GM12873 (cell line): ENCODE results near the gene SCUBE1.

ENCODE experiments used
- CTCF ChIP-seq: IDR thresholded peaks from 2 replicates; pipeline ENCODE4 v1.5.1; 2012; ENCODE audit warnings: low read depth, mild to moderate bottlenecking, moderate library complexity, low read length, control low read depth; ENCODE audit not compliant: insufficient read depth; ENCODE audit errors: missing control alignments

SCUBE1 gene

GRCh38 chr22:43173976-43174720, 169.0 kb downstream of the SCUBE1 start:
- TF ChIP-seq CTCF, result no peak

- no peak for TF ChIP-seq CTCF
These were observed 169.6 kb downstream of the SCUBE1 start for GRCh38 chr22:43173566-43173965.

GRCh38 chr22:43172191-43172590, 171.0 kb downstream of the SCUBE1 start:
- no peak for TF ChIP-seq CTCF

GRCh38 chr22:43171607-43172006, 171.6 kb downstream of the SCUBE1 start:
- no peak for TF ChIP-seq CTCF

GRCh38 chr22:43171019-43171491, 172.1 kb downstream of the SCUBE1 start:
- no peak for TF ChIP-seq CTCF

GRCh38 chr22:43170131-43170480, 173.1 kb downstream of the SCUBE1 start:
- TF ChIP-seq CTCF, result no peak

- TF ChIP-seq CTCF, result no peak
These were observed 173.7 kb downstream of the SCUBE1 start for GRCh38 chr22:43169310-43170130.
